Colonic mucosa (tissue), 4 donors: ENCODE data around the gene USE1. TPM values are rescaled to one million over a fixed set of nuclear protein-coding genes. Genes with fewer than 3 reads are reported as not detected.

Experiments
- DNase-seq: peaks from one replicate; pipeline ENCODE4 v3.0.0-alpha.2; 2020
- H3K27ac ChIP-seq: fragments of 200-600 bp; one replicate; pipeline ENCODE4 v1.8.0; 2021
- H3K27me3 ChIP-seq: fragments of 200-600 bp; one replicate; pipeline ENCODE4 v1.8.0; 2021
- H3K36me3 ChIP-seq: fragments of 200-600 bp; one replicate; pipeline ENCODE4 v1.8.0; 2021
- H3K4me1 ChIP-seq: fragments of 200-600 bp; one replicate; pipeline ENCODE4 v1.8.0; 2021; ENCODE audit warnings: mild to moderate bottlenecking
- H3K4me3 ChIP-seq: fragments of 200-600 bp; one replicate; pipeline ENCODE4 v1.8.0; 2021
- H3K9ac ChIP-seq, 2 donors: one replicate each; pipeline ENCODE4 v1.7.0; 2013; ENCODE audit warnings: control low read depth in 2 of 2, low read depth in 2 of 2, low read length in 2 of 2
- H3K9me3 ChIP-seq: fragments of 200-600 bp; one replicate; pipeline ENCODE4 v1.8.0; 2021
- intact Hi-C: fragments of 100-400 bp; cut with DNase I; formaldehyde crosslinking; loops from one replicate; pipeline ENCODE4 v1.14.1; 2022
- total RNA-seq, 2 donors: library from RNA; stranded (reverse); fragmentation: NEBNext Ultra II Directional in 1 of 2; extraction: Animal tissue kit (Norgen Biotek cat#: 25700) in 1 of 2; gene quantifications; one replicate each; pipeline ENCODE4 v1.2.1, GENCODE V29; 2021
- TF ChIP-seq, protein P1 (sequence below): fragments of 200-600 bp; IDR thresholded peaks from one replicate; pipeline ENCODE4 v1.8.0; 2022; ENCODE audit warnings: antibody characterized with exemption, mild to moderate bottlenecking
- donor health status: healthy.
- donor health status: DM: no; HTN: no; CAD: no.
- donor health status: DM: no; HTN: no; CAD: no.

Gene USE1
- total RNA-seq, 2 donors from 2014 or later: 18.2 to 22.4 TPM

GRCh38 chr19:17249887-17250548, 34.9 kb downstream of the USE1 start:
- H3K27ac ChIP-seq: peak overlapping the region; percentile 93
- no peak overlapping the region for H3K4me3 ChIP-seq
- TF ChIP-seq, protein P1, sequence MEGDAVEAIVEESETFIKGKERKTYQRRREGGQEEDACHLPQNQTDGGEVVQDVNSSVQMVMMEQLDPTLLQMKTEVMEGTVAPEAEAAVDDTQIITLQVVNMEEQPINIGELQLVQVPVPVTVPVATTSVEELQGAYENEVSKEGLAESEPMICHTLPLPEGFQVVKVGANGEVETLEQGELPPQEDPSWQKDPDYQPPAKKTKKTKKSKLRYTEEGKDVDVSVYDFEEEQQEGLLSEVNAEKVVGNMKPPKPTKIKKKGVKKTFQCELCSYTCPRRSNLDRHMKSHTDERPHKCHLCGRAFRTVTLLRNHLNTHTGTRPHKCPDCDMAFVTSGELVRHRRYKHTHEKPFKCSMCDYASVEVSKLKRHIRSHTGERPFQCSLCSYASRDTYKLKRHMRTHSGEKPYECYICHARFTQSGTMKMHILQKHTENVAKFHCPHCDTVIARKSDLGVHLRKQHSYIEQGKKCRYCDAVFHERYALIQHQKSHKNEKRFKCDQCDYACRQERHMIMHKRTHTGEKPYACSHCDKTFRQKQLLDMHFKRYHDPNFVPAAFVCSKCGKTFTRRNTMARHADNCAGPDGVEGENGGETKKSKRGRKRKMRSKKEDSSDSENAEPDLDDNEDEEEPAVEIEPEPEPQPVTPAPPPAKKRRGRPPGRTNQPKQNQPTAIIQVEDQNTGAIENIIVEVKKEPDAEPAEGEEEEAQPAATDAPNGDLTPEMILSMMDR: no peak
- DNase-seq: no peak
- peak overlapping the region in 1 of 2 donors; percentile 26 for H3K9ac ChIP-seq
- no peaks in the 10 kb centered on the region for H3K36me3 ChIP-seq
- no peaks in the 10 kb centered on the region for H3K9me3 ChIP-seq
- intact Hi-C loops: no loop called here
- H3K27me3 ChIP-seq: no peaks in the 10 kb centered on the region
- H3K4me1 ChIP-seq: peaks cover 23% of the 10 kb centered on the region

DNA sequence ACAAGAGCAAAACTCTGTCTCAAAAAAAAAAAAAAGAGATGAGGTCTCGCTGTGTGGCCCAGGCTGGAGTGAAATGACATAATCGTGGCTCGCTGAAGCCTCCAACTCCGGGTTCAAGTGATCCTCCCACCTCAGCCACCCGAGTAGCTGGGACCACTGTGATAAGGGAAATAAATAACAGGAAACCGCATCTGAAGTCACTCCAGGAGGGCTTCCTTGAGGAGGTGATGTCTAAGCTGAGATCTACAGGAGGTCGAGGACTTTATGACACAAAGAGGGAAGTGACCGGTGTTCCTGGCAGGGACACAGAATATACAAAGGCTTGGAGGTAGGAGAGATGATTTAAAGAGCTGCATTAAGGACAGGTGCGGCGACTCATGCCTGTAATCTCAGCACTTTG, 39.5 kb downstream of the USE1 start:
- Histone ChIP-seq H3K27me3 (no peaks in the 10 kb centered on the region), H3K4me1 (no peaks in the 10 kb centered on the region), H3K36me3 (no peaks in the 10 kb centered on the region), H3K4me3 (no peak overlapping the region), H3K9me3 (no peaks in the 10 kb centered on the region), H3K27ac (no peak overlapping the region), H3K9ac (no peak overlapping the region)
- TF ChIP-seq, protein P1: no peak
- DNase-seq: no peak
- intact Hi-C loops: no loop called here

DNA sequence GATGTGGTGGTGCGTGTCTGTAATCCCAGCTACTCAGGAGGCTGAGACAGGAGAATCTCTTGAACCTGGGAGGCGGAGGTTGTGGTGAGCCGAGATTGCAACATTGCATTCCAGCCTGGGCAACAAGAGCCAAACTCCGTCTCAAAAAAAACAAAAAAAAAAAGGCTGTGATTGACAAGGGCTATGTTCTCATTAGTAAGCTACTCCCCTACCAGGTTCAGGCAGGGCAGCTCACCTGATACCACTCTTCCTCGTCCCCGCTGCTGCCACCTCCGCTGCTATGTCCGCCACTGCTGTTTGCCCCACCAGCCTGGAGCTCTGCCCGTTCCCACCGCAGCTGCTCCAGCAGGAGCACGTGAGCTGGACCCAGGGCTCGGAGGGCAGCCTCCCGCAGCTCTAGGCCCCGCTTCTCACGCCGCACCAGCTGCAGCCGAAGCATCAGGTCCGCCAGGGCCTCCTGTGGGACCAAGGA, 40.0 kb downstream of the USE1 start:
- TF ChIP-seq, protein P1: no peak
- no peak overlapping the region for H3K9ac ChIP-seq
- H3K9me3 ChIP-seq: no peaks in the 10 kb centered on the region
- H3K4me3 ChIP-seq: no peak overlapping the region
- H3K36me3 ChIP-seq: no peaks in the 10 kb centered on the region
- H3K4me1 ChIP-seq: no peaks in the 10 kb centered on the region
- DNase-seq: no peak
- H3K27me3 ChIP-seq: no peaks in the 10 kb centered on the region
- intact Hi-C loops: no loop called here
- no peak overlapping the region for H3K27ac ChIP-seq

GRCh38 chr19:17256130-17256529, 41.0 kb downstream of the USE1 start:
- no peak for DNase-seq
- TF ChIP-seq, protein P1: no peak
- intact Hi-C loops: no loop called here
- Histone ChIP-seq H3K36me3 (no peaks in the 10 kb centered on the region), H3K9ac (no peak overlapping the region), H3K27ac (no peak overlapping the region), H3K4me3 (no peak overlapping the region), H3K4me1 (peaks cover 3% of the 10 kb centered on the region), H3K27me3 (no peaks in the 10 kb centered on the region), H3K9me3 (no peaks in the 10 kb centered on the region)

- no peaks in the 10 kb centered on the region for H3K9me3 ChIP-seq
- H3K27ac ChIP-seq: no peak overlapping the region
- no peak overlapping the region for H3K4me3 ChIP-seq
- TF ChIP-seq, protein P1: no peak
- no peaks in the 10 kb centered on the region for H3K36me3 ChIP-seq
- DNase-seq: no peak
- peaks cover 3% of the 10 kb centered on the region for H3K4me1 ChIP-seq
- H3K9ac ChIP-seq: no peak overlapping the region
- intact Hi-C loops: no loop called here
- no peaks in the 10 kb centered on the region for H3K27me3 ChIP-seq
Observed at GRCh38 chr19:17259118-17259780, 44.1 kb downstream of the USE1 start.
